HepG2 (cell line): ENCODE results near the gene ZNF132. TPM values are rescaled to one million over a fixed set of nuclear protein-coding genes. Genes with fewer than 3 reads are reported as not detected.
A peak's percentile ranks its signal among the peaks of the same experiment; 100 is the strongest.

ENCODE experiments used
- ARID2 ChIP-seq: sonication (generic); formaldehyde crosslinking; IDR thresholded peaks from 2 replicates; pipeline ENCODE4 v1.8.1; 2022; ENCODE audit warnings: mild to moderate bottlenecking, missing genetic modification reagents, borderline replicate concordance
- CREB1 ChIP-seq, 2 experiments: fragments of 450-650 bp in 1 of 2; IDR thresholded peaks; 2 replicates each; pipeline ENCODE4 v1.6.1; 2016 to 2017; ENCODE audit warnings: control low read depth in 1 of 2, mild to moderate bottlenecking in 1 of 2, missing compliant biosample characterization in 1 of 2, missing genetic modification characterization in 1 of 2
- CTCF ChIP-seq: sonication (generic); formaldehyde crosslinking; IDR thresholded peaks from 2 replicates; pipeline ENCODE4 v1.5.0; 2020; ENCODE audit warnings: mild to moderate bottlenecking, missing genetic modification reagents, moderate library complexity
- E2F5 ChIP-seq: sonication (generic); formaldehyde crosslinking; conservative IDR thresholded peaks from 2 replicates; pipeline ENCODE4 v1.4.0; 2020; ENCODE audit warnings: missing genetic modification reagents
- ELF1 ChIP-seq: sonication (generic); formaldehyde crosslinking; IDR thresholded peaks from 2 replicates; pipeline ENCODE4 v1.4.0; 2020; ENCODE audit warnings: missing genetic modification reagents
- GMEB1 ChIP-seq: sonication (generic); formaldehyde crosslinking; IDR thresholded peaks from 2 replicates; pipeline ENCODE4 v1.5.1; 2020; ENCODE audit warnings: missing genetic modification reagents, mild to moderate bottlenecking, borderline replicate concordance
- HOXA7 ChIP-seq: sonication (generic); formaldehyde crosslinking; IDR thresholded peaks from 2 replicates; pipeline ENCODE4 v1.8.1; 2022; ENCODE audit warnings: mild to moderate bottlenecking, missing genetic modification reagents, moderate library complexity
- KDM2A ChIP-seq: sonication (generic); formaldehyde crosslinking; IDR thresholded peaks from 2 replicates; pipeline ENCODE4 v1.4.0; 2020; ENCODE audit warnings: low read depth, missing genetic modification reagents, borderline replicate concordance
- KDM5A ChIP-seq: fragments of 200-600 bp; sonication (generic); IDR thresholded peaks from 2 replicates; pipeline ENCODE4 v1.7.0; 2018; ENCODE audit warnings: antibody characterized with exemption, mild to moderate bottlenecking, low read length, borderline replicate concordance
- MBNL3 ChIP-seq: fragments of 250-450 bp; sonication (Bioruptor Pico); conservative IDR thresholded peaks from 2 replicates; pipeline ENCODE4 v1.8.0; 2022; ENCODE audit warnings: mild to moderate bottlenecking, inconsistent platforms
- SAP130 ChIP-seq: IDR thresholded peaks from 2 replicates; pipeline ENCODE4 v1.6.1; 2016; ENCODE audit warnings: low read depth
- SMARCE1 ChIP-seq: fragments of 450-650 bp; IDR thresholded peaks from 2 replicates; pipeline ENCODE4 v1.6.1; 2017; ENCODE audit warnings: borderline replicate concordance
- STAG1 ChIP-seq: sonication (generic); formaldehyde crosslinking; IDR thresholded peaks from 2 replicates; pipeline ENCODE4 v1.4.0; 2020; ENCODE audit warnings: missing genetic modification reagents
- TEAD3 ChIP-seq: optimal IDR thresholded peaks from 2 replicates; pipeline ENCODE3; 2016; ENCODE audit warnings: borderline replicate concordance
- ZFP36 ChIP-seq: fragments of 150-350 bp; IDR thresholded peaks from 2 replicates; pipeline ENCODE4 v1.6.1; 2018; ENCODE audit warnings: borderline replicate concordance, low read length, low read depth; ENCODE audit not compliant: partially characterized antibody
- ZNF317 ChIP-seq: sonication (generic); formaldehyde crosslinking; IDR thresholded peaks from 2 replicates; pipeline ENCODE4 v1.5.0; 2020; ENCODE audit warnings: mild to moderate bottlenecking, missing genetic modification reagents
- ZNF333 ChIP-seq: sonication (generic); formaldehyde crosslinking; IDR thresholded peaks from 2 replicates; pipeline ENCODE4 v1.4.0; 2020; ENCODE audit warnings: mild to moderate bottlenecking, missing genetic modification reagents, borderline replicate concordance
- ZNF501 ChIP-seq: sonication (generic); formaldehyde crosslinking; IDR thresholded peaks from 2 replicates; pipeline ENCODE4 v1.5.1; 2020; ENCODE audit warnings: mild to moderate bottlenecking, moderate library complexity, missing genetic modification reagents
- ZNF503 ChIP-seq: sonication (generic); formaldehyde crosslinking; IDR thresholded peaks from 2 replicates; pipeline ENCODE4 v1.4.0; 2020; ENCODE audit warnings: missing genetic modification reagents
- ZNF558 ChIP-seq: sonication (generic); formaldehyde crosslinking; IDR thresholded peaks from 2 replicates; pipeline ENCODE4 v1.9.0; 2022; ENCODE audit warnings: mild to moderate bottlenecking, missing genetic modification reagents, borderline replicate concordance
- ZNF878 ChIP-seq: sonication (generic); formaldehyde crosslinking; IDR thresholded peaks from 2 replicates; pipeline ENCODE4 v1.8.1; 2023; ENCODE audit warnings: mild to moderate bottlenecking, missing genetic modification reagents, moderate library complexity
- ZNF883 ChIP-seq: sonication (generic); formaldehyde crosslinking; IDR thresholded peaks from 2 replicates; pipeline ENCODE4 v1.5.1; 2020; ENCODE audit warnings: mild to moderate bottlenecking, missing genetic modification reagents; ENCODE audit errors: not compliant biosample characterization
- polyA plus RNA-seq, 8 experiments: library from polyadenylated mRNA; depleted of rRNA in 3 of 8; stranded (reverse) in 7 of 8; unstranded in 1 of 8; fragments of >200 nt; fragmentation: Illumina TruSeq in 4 of 8; extraction: Trizol in 4 of 8; gene quantifications; 2 replicates each; pipeline versions ENCODE4 v1.2.1 to v1.2.3, GENCODE V29; 2011 to 2016; ENCODE audit warnings: low read depth in 4 of 8, missing spikeins in 1 of 8, mixed read lengths in 1 of 8; ENCODE audit not compliant: insufficient read depth in 1 of 8
- total RNA-seq, 5 experiments: library from RNA; depleted of rRNA; stranded (reverse); fragments of >200 nt; fragmentation: Illumina TruSeq; extraction: Trizol; gene quantifications; 2 replicates each; pipeline ENCODE4 v1.2.3, GENCODE V29; 2016; ENCODE audit warnings: low read depth in 1 of 5

Gene ZNF132
- total and polyA plus RNA-seq, 2 of the 13 experiments (the other 11 are each of a cell fraction or from before 2014, with no cell fraction given): not detected

- TF ChIP-seq ZNF501 (CRISPR knock-in tag) (peak; percentile 63; the same call in 1 of the 2 replicates), SMARCE1 (no peak), E2F5 (CRISPR knock-in tag) (no peak), MBNL3 (CRISPR knock-in tag) (no peak), ZNF333 (CRISPR knock-in tag) (0 out of 2 replicates have a peak, but pooled peaks have one; percentile 30), ZFP36 (no peak), CTCF (CRISPR knock-in tag) (peak; percentile 52), HOXA7 (CRISPR knock-in tag) (no peak), SAP130 (CRISPR knock-in tag) (peak; percentile 37; the same call in 1 of the 2 replicates), ZNF317 (CRISPR knock-in tag) (0 out of 2 replicates have a peak, but pooled peaks have one; percentile 1), KDM5A (peak; percentile 76; the same call in 1 of the 2 replicates), ZNF883 (CRISPR knock-in tag) (no peak), ZNF503 (CRISPR knock-in tag) (no peak), ELF1 (0 out of 2 replicates have a peak, but pooled peaks have one; percentile 11), ZNF878 (CRISPR knock-in tag) (0 out of 2 replicates have a peak, but pooled peaks have one; percentile 6), ZNF558 (CRISPR knock-in tag) (peak; percentile 66; the same call in 1 of the 2 replicates), GMEB1 (CRISPR knock-in tag) (peak; percentile 10; the same call in 1 of the 2 replicates), STAG1 (CRISPR knock-in tag) (peak; percentile 44), ARID2 (CRISPR knock-in tag) (0 out of 2 replicates have a peak, but pooled peaks have one; percentile 51), CREB1 (IDR thresholded peaks at IDR 0.05) (0 out of 2 replicates have a peak, but pooled peaks have one; percentile 4), CREB1 (CRISPR knock-in tag; IDR thresholded peaks at IDR 0.05) (peak; percentile 26; the same call in 1 of the 2 replicates), KDM2A (CRISPR knock-in tag) (no peak), TEAD3 (CRISPR knock-in tag) (peak; percentile 19)
These were observed 52.4 kb downstream of the ZNF132 start (continued) for GRCh38 chr19:58387338-58388174.
